ENCODE results near the gene RNGTT.

The RNGTT gene

DNA sequence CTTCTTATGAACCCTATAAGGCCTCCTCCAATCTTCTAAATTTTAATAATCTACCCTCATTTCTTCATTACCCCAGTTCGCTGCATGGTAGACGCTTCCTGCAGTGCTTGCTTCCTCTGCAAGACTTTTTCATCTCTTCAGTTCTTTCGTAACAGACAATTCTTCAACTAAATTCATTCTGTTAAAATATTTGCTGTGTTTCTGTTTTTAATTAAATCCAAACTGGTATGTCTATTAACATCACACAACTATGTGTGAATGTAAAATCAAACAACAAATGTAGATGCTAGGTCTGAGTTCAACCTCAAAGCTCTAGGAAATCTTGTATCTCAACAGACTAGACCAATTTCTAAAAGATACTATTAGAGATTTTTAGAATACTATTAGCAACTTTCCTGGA lies 199.3 kb downstream of the RNGTT start:
- peak; percentile 51 for DNase-seq (ENCODE audit: low read depth)
- H3K4me3 ChIP-seq (ENCODE audit: low read length): no peak overlapping the region
- TF ChIP-seq, protein P1, sequence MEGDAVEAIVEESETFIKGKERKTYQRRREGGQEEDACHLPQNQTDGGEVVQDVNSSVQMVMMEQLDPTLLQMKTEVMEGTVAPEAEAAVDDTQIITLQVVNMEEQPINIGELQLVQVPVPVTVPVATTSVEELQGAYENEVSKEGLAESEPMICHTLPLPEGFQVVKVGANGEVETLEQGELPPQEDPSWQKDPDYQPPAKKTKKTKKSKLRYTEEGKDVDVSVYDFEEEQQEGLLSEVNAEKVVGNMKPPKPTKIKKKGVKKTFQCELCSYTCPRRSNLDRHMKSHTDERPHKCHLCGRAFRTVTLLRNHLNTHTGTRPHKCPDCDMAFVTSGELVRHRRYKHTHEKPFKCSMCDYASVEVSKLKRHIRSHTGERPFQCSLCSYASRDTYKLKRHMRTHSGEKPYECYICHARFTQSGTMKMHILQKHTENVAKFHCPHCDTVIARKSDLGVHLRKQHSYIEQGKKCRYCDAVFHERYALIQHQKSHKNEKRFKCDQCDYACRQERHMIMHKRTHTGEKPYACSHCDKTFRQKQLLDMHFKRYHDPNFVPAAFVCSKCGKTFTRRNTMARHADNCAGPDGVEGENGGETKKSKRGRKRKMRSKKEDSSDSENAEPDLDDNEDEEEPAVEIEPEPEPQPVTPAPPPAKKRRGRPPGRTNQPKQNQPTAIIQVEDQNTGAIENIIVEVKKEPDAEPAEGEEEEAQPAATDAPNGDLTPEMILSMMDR (conservative IDR thresholded peaks at IDR 0.05; ENCODE audit: low read length): no peak

GRCh38 chr6:88763160-88763559 lies 200.3 kb downstream of the RNGTT start:
- TF ChIP-seq, protein P1 (conservative IDR thresholded peaks at IDR 0.05; ENCODE audit: low read length): no peak
- no peak for DNase-seq (ENCODE audit: low read depth)
- H3K4me3 ChIP-seq (ENCODE audit: low read length): no peak overlapping the region

GRCh38 chr6:88761237-88762031 lies 202.0 kb downstream of the RNGTT start:
- DNase-seq (ENCODE audit: low read depth): no peak
- no peak overlapping the region for H3K4me3 ChIP-seq (ENCODE audit: low read length)
- TF ChIP-seq, protein P1 (conservative IDR thresholded peaks at IDR 0.05; ENCODE audit: low read length): no peak

GRCh38 chr6:88760091-88760490 lies 203.3 kb downstream of the RNGTT start:
- no peak for DNase-seq (ENCODE audit: low read depth)
- TF ChIP-seq, protein P1 (conservative IDR thresholded peaks at IDR 0.05; ENCODE audit: low read length): no peak
- no peak overlapping the region for H3K4me3 ChIP-seq (ENCODE audit: low read length)

DNA sequence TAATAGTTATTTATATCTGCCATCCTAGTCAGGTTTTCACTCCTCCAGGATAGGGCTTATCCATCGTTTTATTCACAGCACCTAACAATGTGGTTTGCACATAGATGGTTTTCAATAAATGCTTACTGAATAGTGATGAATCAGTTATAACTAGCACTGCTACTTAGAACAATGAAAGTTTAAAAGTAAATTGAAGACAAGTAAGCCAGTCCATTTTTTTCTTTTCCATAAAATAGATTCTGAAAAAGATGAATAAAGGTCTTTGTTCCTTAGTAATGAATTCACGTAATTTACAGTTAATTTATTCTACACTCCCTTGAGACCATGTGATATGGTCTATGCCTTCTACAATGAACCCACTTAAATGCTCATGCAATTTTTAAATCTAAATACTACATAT lies 212.5 kb downstream of the RNGTT start:
- no peak for DNase-seq (ENCODE audit: low read depth)
- TF ChIP-seq, protein P1 (conservative IDR thresholded peaks at IDR 0.05; ENCODE audit: low read length): no peak
- no peak overlapping the region for H3K4me3 ChIP-seq (ENCODE audit: low read length)

- no peak for DNase-seq (ENCODE audit: low read depth)
- TF ChIP-seq, protein P1 (conservative IDR thresholded peaks at IDR 0.05; ENCODE audit: low read length): no peak
- no peak overlapping the region for H3K4me3 ChIP-seq (ENCODE audit: low read length)
Observed at GRCh38 chr6:88749849-88750248, 213.6 kb downstream of the RNGTT start.

GRCh38 chr6:88748141-88748540 lies 215.3 kb downstream of the RNGTT start:
- DNase-seq (ENCODE audit: low read depth): peak; percentile 1
- H3K4me3 ChIP-seq (ENCODE audit: low read length): no peak overlapping the region
- TF ChIP-seq, protein P1 (conservative IDR thresholded peaks at IDR 0.05; ENCODE audit: low read length): no peak
